ENCODE measurements around the gene POMGNT1.

POMGNT1 gene

GRCh38 chr1:46221749-46222148, 23.5 kb upstream of the POMGNT1 start:
- Mint-ChIP-seq H3K27me3 (peaks cover 2% of the 10 kb centered on the region), H3K4me1 (ENCODE audit: low read depth) (peaks cover 2% of the 10 kb centered on the region), H3K9me3 (ENCODE audit: low read depth) (no peaks in the 10 kb centered on the region), H3K36me3 (no peaks in the 10 kb centered on the region), H3K27ac (no peak overlapping the region), H3K4me3 (no peak overlapping the region)

- H3K9me3 Mint-ChIP-seq (ENCODE audit: low read depth), result no peaks in the 10 kb centered on the region
- H3K27me3 Mint-ChIP-seq, result peaks cover 2% of the 10 kb centered on the region
- no peak overlapping the region for H3K27ac Mint-ChIP-seq
- H3K4me3 Mint-ChIP-seq, result no peak overlapping the region
- no peaks in the 10 kb centered on the region for H3K36me3 Mint-ChIP-seq
- H3K4me1 Mint-ChIP-seq (ENCODE audit: low read depth), result peaks cover 2% of the 10 kb centered on the region
These were observed 22.6 kb upstream of the POMGNT1 start for GRCh38 chr1:46220808-46221207.

GRCh38 chr1:46219551-46220520, 21.6 kb upstream of the POMGNT1 start:
- Mint-ChIP-seq H3K27me3 (peaks cover 2% of the 10 kb centered on the region), H3K4me1 (ENCODE audit: low read depth) (peaks cover 2% of the 10 kb centered on the region), H3K4me3 (no peak overlapping the region), H3K36me3 (no peaks in the 10 kb centered on the region), H3K27ac (no peak overlapping the region), H3K9me3 (ENCODE audit: low read depth) (no peaks in the 10 kb centered on the region)

GRCh38 chr1:46218443-46218842, 20.2 kb upstream of the POMGNT1 start:
- peaks cover 2% of the 10 kb centered on the region for H3K27me3 Mint-ChIP-seq
- H3K4me1 Mint-ChIP-seq (ENCODE audit: low read depth), result peaks cover under 1% of the 10 kb centered on the region
- H3K36me3 Mint-ChIP-seq, result no peaks in the 10 kb centered on the region
- no peak overlapping the region for H3K27ac Mint-ChIP-seq
- H3K9me3 Mint-ChIP-seq (ENCODE audit: low read depth), result no peaks in the 10 kb centered on the region
- no peak overlapping the region for H3K4me3 Mint-ChIP-seq

- Mint-ChIP-seq H3K9me3 (ENCODE audit: low read depth) (no peaks in the 10 kb centered on the region), H3K27me3 (peaks cover 2% of the 10 kb centered on the region), H3K27ac (no peak overlapping the region), H3K36me3 (no peaks in the 10 kb centered on the region), H3K4me1 (ENCODE audit: low read depth) (no peaks in the 10 kb centered on the region), H3K4me3 (no peak overlapping the region)
These were observed 17.3 kb upstream of the POMGNT1 start for GRCh38 chr1:46215504-46215903.

- Mint-ChIP-seq H3K27me3 (no peaks in the 10 kb centered on the region), H3K9me3 (ENCODE audit: low read depth) (no peaks in the 10 kb centered on the region), H3K4me1 (ENCODE audit: low read depth) (no peaks in the 10 kb centered on the region), H3K4me3 (no peak overlapping the region), H3K27ac (no peak overlapping the region), H3K36me3 (no peaks in the 10 kb centered on the region)
These were observed 12.8 kb upstream of the POMGNT1 start for GRCh38 chr1:46211051-46211450.

GRCh38 chr1:46210561-46210960, 12.3 kb upstream of the POMGNT1 start:
- Mint-ChIP-seq H3K4me3 (no peak overlapping the region), H3K36me3 (no peaks in the 10 kb centered on the region), H3K27me3 (no peaks in the 10 kb centered on the region), H3K9me3 (ENCODE audit: low read depth) (no peaks in the 10 kb centered on the region), H3K4me1 (ENCODE audit: low read depth) (no peaks in the 10 kb centered on the region), H3K27ac (no peak overlapping the region)

- H3K4me3 Mint-ChIP-seq, result no peak overlapping the region
- no peaks in the 10 kb centered on the region for H3K9me3 Mint-ChIP-seq (ENCODE audit: low read depth)
- no peaks in the 10 kb centered on the region for H3K27me3 Mint-ChIP-seq
- no peaks in the 10 kb centered on the region for H3K36me3 Mint-ChIP-seq
- no peak overlapping the region for H3K27ac Mint-ChIP-seq
- H3K4me1 Mint-ChIP-seq (ENCODE audit: low read depth), result peaks cover 13% of the 10 kb centered on the region
These were observed 8.2 kb upstream of the POMGNT1 start for GRCh38 chr1:46206399-46206798.

- Mint-ChIP-seq H3K27ac (no peak overlapping the region), H3K4me3 (no peak overlapping the region), H3K27me3 (no peaks in the 10 kb centered on the region), H3K4me1 (ENCODE audit: low read depth) (peaks cover 13% of the 10 kb centered on the region), H3K9me3 (ENCODE audit: low read depth) (no peaks in the 10 kb centered on the region), H3K36me3 (no peaks in the 10 kb centered on the region)
These were observed 7.6 kb upstream of the POMGNT1 start for GRCh38 chr1:46205791-46206190.

- H3K4me3 Mint-ChIP-seq, result no peak overlapping the region
- no peaks in the 10 kb centered on the region for H3K9me3 Mint-ChIP-seq (ENCODE audit: low read depth)
- peaks cover 16% of the 10 kb centered on the region for H3K4me1 Mint-ChIP-seq (ENCODE audit: low read depth)
- H3K27me3 Mint-ChIP-seq, result no peaks in the 10 kb centered on the region
- no peaks in the 10 kb centered on the region for H3K36me3 Mint-ChIP-seq
- no peak overlapping the region for H3K27ac Mint-ChIP-seq
These were observed 6.9 kb upstream of the POMGNT1 start for GRCh38 chr1:46205141-46205540.

GRCh38 chr1:46204406-46204742, 6.1 kb upstream of the POMGNT1 start:
- no peaks in the 10 kb centered on the region for H3K36me3 Mint-ChIP-seq
- no peaks in the 10 kb centered on the region for H3K9me3 Mint-ChIP-seq (ENCODE audit: low read depth)
- H3K27ac Mint-ChIP-seq, result no peak overlapping the region
- H3K27me3 Mint-ChIP-seq, result no peaks in the 10 kb centered on the region
- peaks cover 19% of the 10 kb centered on the region for H3K4me1 Mint-ChIP-seq (ENCODE audit: low read depth)
- H3K4me3 Mint-ChIP-seq, result no peak overlapping the region

- Mint-ChIP-seq H3K36me3 (no peaks in the 10 kb centered on the region), H3K4me1 (ENCODE audit: low read depth) (peaks cover 23% of the 10 kb centered on the region), H3K4me3 (peak overlapping the region; percentile 57), H3K9me3 (ENCODE audit: low read depth) (no peaks in the 10 kb centered on the region), H3K27ac (no peak overlapping the region), H3K27me3 (no peaks in the 10 kb centered on the region)
These were observed 5.6 kb upstream of the POMGNT1 start for GRCh38 chr1:46203738-46204405.

- no peaks in the 10 kb centered on the region for H3K27me3 Mint-ChIP-seq
These were observed 1.1 kb upstream of the POMGNT1 start for GRCh38 chr1:46199233-46199749.

GRCh38 chr1:46197560-46197963, 672 bp downstream of the POMGNT1 start:
- Mint-ChIP-seq H3K27me3 (no peaks in the 10 kb centered on the region), H3K9me3 (ENCODE audit: low read depth) (no peaks in the 10 kb centered on the region)

More at GRCh38 chr1:46199233-46199749, 1.1 kb upstream of the POMGNT1 start:
- Mint-ChIP-seq H3K4me1 (ENCODE audit: low read depth) (peaks cover 36% of the 10 kb centered on the region), H3K4me3 (peak overlapping the region; percentile 86), H3K36me3 (peaks cover 2% of the 10 kb centered on the region), H3K27ac (no peak overlapping the region), H3K9me3 (ENCODE audit: low read depth) (no peaks in the 10 kb centered on the region)

GRCh38 chr1:46196609-46197008, 1.6 kb downstream of the POMGNT1 start:
- peak overlapping the region; percentile 5 for H3K4me3 Mint-ChIP-seq

More at GRCh38 chr1:46197560-46197963, 672 bp downstream of the POMGNT1 start:
- peak overlapping the region; percentile 73 for H3K27ac Mint-ChIP-seq
- peaks cover 24% of the 10 kb centered on the region for H3K4me1 Mint-ChIP-seq (ENCODE audit: low read depth)
- peak overlapping the region; percentile 85 for H3K4me3 Mint-ChIP-seq
- peaks cover 2% of the 10 kb centered on the region for H3K36me3 Mint-ChIP-seq

More at GRCh38 chr1:46196609-46197008, 1.6 kb downstream of the POMGNT1 start:
- no peak overlapping the region for H3K27ac Mint-ChIP-seq
- peaks cover 24% of the 10 kb centered on the region for H3K4me1 Mint-ChIP-seq (ENCODE audit: low read depth)
- H3K9me3 Mint-ChIP-seq (ENCODE audit: low read depth), result no peaks in the 10 kb centered on the region
- H3K36me3 Mint-ChIP-seq, result peaks cover 2% of the 10 kb centered on the region
- no peaks in the 10 kb centered on the region for H3K27me3 Mint-ChIP-seq
